Prostate gland (tissue), 2 donors: ENCODE results near the gene LCOR. TPM values are rescaled to one million over a fixed set of nuclear protein-coding genes. Genes with fewer than 3 reads are reported as not detected.

Experiments used
- DNase-seq: peaks from one replicate; pipeline ENCODE4 v3.0.0-alpha.2; 2019; ENCODE audit warnings: low spot score
- H3K27ac ChIP-seq, 2 donors: fragments of 200-600 bp; sonication (generic); 2 replicates each; pipeline ENCODE4 v1.5.1; 2017 to 2019
- H3K27me3 ChIP-seq: fragments of 200-600 bp; sonication (generic); replicated peaks from 2 replicates; pipeline ENCODE4 v1.5.1; 2019; ENCODE audit not compliant: insufficient read depth
- H3K36me3 ChIP-seq, 2 donors: fragments of 200-600 bp; sonication (generic); 1 replicate in 1 of 2; 2 replicates in 1 of 2; pipeline versions ENCODE4 v1.5.1 to v1.8.1; 2017 to 2019
- H3K4me1 ChIP-seq: fragments of 200-600 bp; sonication (generic); replicated peaks from 2 replicates; pipeline ENCODE4 v1.5.1; 2019
- H3K4me3 ChIP-seq, 2 donors: fragments of 200-600 bp; sonication (generic); 2 replicates each; pipeline ENCODE4 v1.5.1; 2017 to 2019
- H3K9me3 ChIP-seq: fragments of 200-600 bp; sonication (generic); 2 replicates; pipeline ENCODE4 v1.5.1; 2017
- POLR2A ChIP-seq: fragments of 450-650 bp; IDR thresholded peaks from one replicate; pipeline ENCODE4 v1.6.1; 2016; ENCODE audit warnings: antibody characterized with exemption, mild to moderate bottlenecking
- POLR2AphosphoS5 ChIP-seq: sonication (generic); formaldehyde crosslinking; IDR thresholded peaks from one replicate; pipeline ENCODE4 v1.6.1; 2017; ENCODE audit warnings: antibody characterized with exemption
- WGBS: methylation state at CpG from one replicate; pipeline ENCODE4 v1.1.5; 2018; 5-methylcytosine and 5-hydroxymethylcytosine counted together
- intact Hi-C: fragments of 100-400 bp; cut with DNase I; formaldehyde crosslinking; loops from one replicate; pipeline ENCODE4 v1.14.2; 2022
- total RNA-seq, 2 donors: library from RNA; depleted of rRNA; stranded (reverse); fragments of >200 nt; gene quantifications; one replicate each; pipeline ENCODE4 v1.1.0, GENCODE V29; 2016
- TF ChIP-seq, protein P1 (sequence below), 4 experiments: fragments of 200-600 bp in 2 of 4; fragments of 450-650 bp in 2 of 4; sonication (generic) in 2 of 4; IDR thresholded peaks; 1 replicate in 3 of 4; 2 replicates in 1 of 4; pipeline ENCODE4 v1.5.1; 2016 to 2019; ENCODE audit warnings: antibody characterized with exemption in 4 of 4, mild to moderate bottlenecking in 2 of 4, moderate library complexity in 2 of 4

Gene LCOR
- total RNA-seq, 2 donors from 2014 or later, result 32.8 to 40.0 TPM

DNA sequence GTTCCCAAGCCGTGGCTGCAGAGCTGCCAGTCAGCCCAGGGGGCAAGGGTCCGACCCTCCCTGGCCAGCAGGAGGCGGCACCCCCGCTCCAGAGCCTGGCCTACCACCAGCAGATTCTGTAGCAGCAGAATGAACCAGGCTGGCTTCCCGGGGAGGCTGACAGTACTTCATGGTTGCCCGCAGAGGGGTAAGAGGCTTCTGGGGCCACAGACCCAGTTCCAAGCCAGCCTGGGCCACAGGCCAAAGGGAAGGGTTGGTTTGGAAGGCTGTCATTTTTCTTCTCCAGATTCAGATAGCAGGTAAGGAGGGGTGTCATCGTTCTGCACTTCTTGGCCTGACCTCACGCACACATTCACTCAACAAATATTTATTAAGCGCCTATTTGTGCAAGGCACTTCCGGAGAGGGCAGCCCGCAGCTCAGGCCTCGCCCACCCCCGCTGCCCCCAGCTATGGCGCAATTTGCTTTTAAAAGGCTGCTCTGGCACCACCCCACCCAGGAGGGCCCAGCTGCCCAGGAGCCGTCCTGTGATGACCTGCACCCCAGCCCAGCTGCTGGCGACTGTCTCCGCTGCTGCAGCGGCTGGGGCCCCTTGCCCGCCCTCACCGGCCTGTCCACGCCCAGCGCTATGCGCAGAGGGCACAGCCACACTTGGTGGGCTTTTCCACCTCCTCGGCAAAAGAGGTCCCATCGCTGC, 168.5 kb downstream of the LCOR start:
- no peaks in the 10 kb centered on the region for H3K9me3 ChIP-seq
- H3K4me3 ChIP-seq, result no peak overlapping the region
- no peak for DNase-seq
- H3K27me3 ChIP-seq, result no peaks in the 10 kb centered on the region
- TF ChIP-seq POLR2AphosphoS5, result no peak
- H3K36me3 ChIP-seq, result no peaks in the 10 kb centered on the region
- intact Hi-C loops, result no loop called here
- no peaks in the 10 kb centered on the region for H3K4me1 ChIP-seq
- H3K27ac ChIP-seq, result no peak overlapping the region
- 80% methylated on average over 25 of the region's 25 CpGs for WGBS

GRCh38 chr10:97001183-97001991, 169.3 kb downstream of the LCOR start:
- TF ChIP-seq, protein P1, sequence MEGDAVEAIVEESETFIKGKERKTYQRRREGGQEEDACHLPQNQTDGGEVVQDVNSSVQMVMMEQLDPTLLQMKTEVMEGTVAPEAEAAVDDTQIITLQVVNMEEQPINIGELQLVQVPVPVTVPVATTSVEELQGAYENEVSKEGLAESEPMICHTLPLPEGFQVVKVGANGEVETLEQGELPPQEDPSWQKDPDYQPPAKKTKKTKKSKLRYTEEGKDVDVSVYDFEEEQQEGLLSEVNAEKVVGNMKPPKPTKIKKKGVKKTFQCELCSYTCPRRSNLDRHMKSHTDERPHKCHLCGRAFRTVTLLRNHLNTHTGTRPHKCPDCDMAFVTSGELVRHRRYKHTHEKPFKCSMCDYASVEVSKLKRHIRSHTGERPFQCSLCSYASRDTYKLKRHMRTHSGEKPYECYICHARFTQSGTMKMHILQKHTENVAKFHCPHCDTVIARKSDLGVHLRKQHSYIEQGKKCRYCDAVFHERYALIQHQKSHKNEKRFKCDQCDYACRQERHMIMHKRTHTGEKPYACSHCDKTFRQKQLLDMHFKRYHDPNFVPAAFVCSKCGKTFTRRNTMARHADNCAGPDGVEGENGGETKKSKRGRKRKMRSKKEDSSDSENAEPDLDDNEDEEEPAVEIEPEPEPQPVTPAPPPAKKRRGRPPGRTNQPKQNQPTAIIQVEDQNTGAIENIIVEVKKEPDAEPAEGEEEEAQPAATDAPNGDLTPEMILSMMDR (IDR thresholded peaks at IDR 0.05), result no peak
- TF ChIP-seq POLR2A (no peak), POLR2AphosphoS5 (no peak)
- WGBS, result 86% methylated on average over 10 of the region's 17 CpGs
- intact Hi-C loops, result no loop called here
- Histone ChIP-seq H3K4me3 (no peak overlapping the region), H3K27ac (no peak overlapping the region), H3K4me1 (no peaks in the 10 kb centered on the region), H3K9me3 (no peaks in the 10 kb centered on the region), H3K27me3 (no peaks in the 10 kb centered on the region), H3K36me3 (no peaks in the 10 kb centered on the region)
- DNase-seq, result no peak

DNA sequence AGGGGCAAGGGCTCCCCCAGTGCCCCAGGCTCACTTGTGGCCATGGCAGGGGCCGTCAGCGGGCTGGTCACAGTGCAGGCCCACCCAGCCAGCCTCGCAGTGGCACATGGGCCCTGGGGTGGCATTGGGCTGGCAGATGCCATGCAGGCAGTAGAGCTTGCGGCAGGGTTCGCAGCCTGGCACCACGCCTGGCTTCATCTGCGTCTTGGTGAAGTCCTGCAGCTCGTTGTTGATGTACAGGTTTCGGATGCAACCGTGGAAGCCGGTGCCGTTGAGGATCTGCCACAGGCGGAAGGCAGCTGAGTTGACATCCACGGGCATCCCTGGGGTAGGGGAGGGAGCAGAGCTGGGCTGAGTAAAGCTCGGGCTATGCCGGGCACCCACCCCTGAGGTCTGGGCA, 170.6 kb downstream of the LCOR start:
- no peak for DNase-seq
- no peak overlapping the region for H3K4me3 ChIP-seq
- H3K4me1 ChIP-seq, result no peaks in the 10 kb centered on the region
- TF ChIP-seq, protein P1 (IDR thresholded peaks at IDR 0.05), result no peak
- TF ChIP-seq POLR2AphosphoS5 (no peak), POLR2A (no peak)
- no peaks in the 10 kb centered on the region for H3K27me3 ChIP-seq
- WGBS, result 90% methylated on average over 16 of the region's 16 CpGs
- no peaks in the 10 kb centered on the region for H3K9me3 ChIP-seq
- no peak overlapping the region for H3K27ac ChIP-seq
- intact Hi-C loops, result no loop called here
- no peaks in the 10 kb centered on the region for H3K36me3 ChIP-seq

- TF ChIP-seq, protein P1 (IDR thresholded peaks at IDR 0.05), result no peak
- TF ChIP-seq POLR2AphosphoS5, result no peak
- TF ChIP-seq POLR2A, result no peak
- DNase-seq, result no peak
- Histone ChIP-seq H3K9me3 (no peaks in the 10 kb centered on the region), H3K36me3 (no peaks in the 10 kb centered on the region), H3K27me3 (no peaks in the 10 kb centered on the region), H3K27ac (no peak overlapping the region), H3K4me1 (no peaks in the 10 kb centered on the region), H3K4me3 (no peak overlapping the region)
- intact Hi-C loops, result no loop called here
- 97% methylated on average over 13 of the region's 13 CpGs for WGBS
Measured at GRCh38 chr10:97003151-97003803, 171.2 kb downstream of the LCOR start.

- DNase-seq, result no peak
- no peak overlapping the region for H3K27ac ChIP-seq
- H3K27me3 ChIP-seq, result no peaks in the 10 kb centered on the region
- H3K4me3 ChIP-seq, result no peak overlapping the region
- 96% methylated on average over 8 of the region's 8 CpGs for WGBS
- H3K4me1 ChIP-seq, result no peaks in the 10 kb centered on the region
- H3K9me3 ChIP-seq, result no peaks in the 10 kb centered on the region
- TF ChIP-seq, protein P1 (IDR thresholded peaks at IDR 0.05), result no peak
- TF ChIP-seq POLR2AphosphoS5, result no peak
- TF ChIP-seq POLR2A, result no peak
- intact Hi-C loops, result no loop called here
- no peaks in the 10 kb centered on the region for H3K36me3 ChIP-seq
Measured at GRCh38 chr10:97003804-97004201, 171.7 kb downstream of the LCOR start.
